LNCaP clone FGC (cell line): ENCODE results near the gene POU6F2.

Source experiments
- DNase-seq: peaks from one replicate; pipeline ENCODE4 v3.0.0-alpha.2; 2011; ENCODE audit warnings: low read depth
- H3K4me3 ChIP-seq: 2 replicates; pipeline ENCODE4 v1.5.1; 2011; ENCODE audit warnings: mild to moderate bottlenecking, low read depth, low read length, control low read depth
- CTCF ChIP-seq: IDR thresholded peaks from 2 replicates; pipeline ENCODE4 v1.5.1; 2012; ENCODE audit warnings: mild to moderate bottlenecking; ENCODE audit not compliant: control insufficient read depth, insufficient read depth; ENCODE audit errors: extremely low read depth

Gene POU6F2

GRCh38 chr7:39402034-39402433 lies 424.3 kb downstream of the POU6F2 start:
- H3K4me3 ChIP-seq, result no peak overlapping the region
- no peak for DNase-seq
- no peak for TF ChIP-seq CTCF

GRCh38 chr7:39404907-39405306 lies 427.2 kb downstream of the POU6F2 start:
- H3K4me3 ChIP-seq, result no peak overlapping the region
- no peak for DNase-seq
- TF ChIP-seq CTCF, result no peak

GRCh38 chr7:39405581-39405980 lies 427.9 kb downstream of the POU6F2 start:
- no peak for DNase-seq
- H3K4me3 ChIP-seq, result no peak overlapping the region
- TF ChIP-seq CTCF, result no peak

GRCh38 chr7:39406467-39406866 lies 428.8 kb downstream of the POU6F2 start:
- no peak overlapping the region for H3K4me3 ChIP-seq
- no peak for TF ChIP-seq CTCF
- DNase-seq, result no peak

GRCh38 chr7:39407137-39407536 lies 429.4 kb downstream of the POU6F2 start:
- no peak for DNase-seq
- no peak for TF ChIP-seq CTCF
- H3K4me3 ChIP-seq, result no peak overlapping the region

- TF ChIP-seq CTCF, result no peak
- H3K4me3 ChIP-seq, result no peak overlapping the region
- no peak for DNase-seq
These were observed 430.0 kb downstream of the POU6F2 start for GRCh38 chr7:39407723-39408122.

- no peak for DNase-seq
- no peak overlapping the region for H3K4me3 ChIP-seq
- TF ChIP-seq CTCF, result no peak
These were observed 431.2 kb downstream of the POU6F2 start for GRCh38 chr7:39408906-39409305.
